Muscle layer of duodenum (tissue), 2 donors: ENCODE measurements around the gene NEAT1.
A peak's percentile ranks its signal among the peaks of the same experiment; 100 is the strongest.

Experiments
- H3K27ac ChIP-seq: one replicate; pipeline ENCODE4 v1.7.0; 2013; ENCODE audit warnings: mild to moderate bottlenecking, low read length
- H3K27me3 ChIP-seq: one replicate; pipeline ENCODE4 v1.7.0; 2013; ENCODE audit warnings: low read depth, mild to moderate bottlenecking, control low read depth, low read length
- H3K36me3 ChIP-seq, 2 donors: one replicate each; pipeline ENCODE4 v1.7.0; 2013; ENCODE audit warnings: low read length in 2 of 2, control low read depth in 1 of 2, mild to moderate bottlenecking in 1 of 2; ENCODE audit not compliant: insufficient read depth in 2 of 2, control insufficient read depth in 1 of 2
- H3K4me1 ChIP-seq, 2 donors: one replicate each; pipeline ENCODE4 v1.7.0; 2013; ENCODE audit warnings: low read length in 2 of 2, mild to moderate bottlenecking in 2 of 2, control low read depth in 1 of 2, moderate library complexity in 1 of 2; ENCODE audit not compliant: insufficient read depth in 2 of 2, control insufficient read depth in 1 of 2
- H3K4me3 ChIP-seq, 2 donors: one replicate each; pipeline ENCODE4 v1.7.0; 2013; ENCODE audit warnings: low read length in 2 of 2, low read depth in 1 of 2, mild to moderate bottlenecking in 1 of 2
- H3K9me3 ChIP-seq, 2 donors: one replicate each; pipeline ENCODE4 v1.7.0; 2013; ENCODE audit warnings: low read length in 2 of 2, control low read depth in 1 of 2, mild to moderate bottlenecking in 1 of 2; ENCODE audit not compliant: control insufficient read depth in 1 of 2
- donor health status: healthy.

The NEAT1 gene

GRCh38 chr11:65422633-65423515 lies at the start of gene NEAT1:
Gene NEAT1, plus strand, starts transcription at chr11:65422798.
- peak within 1 kb of the TSS; percentile 99 to 100 for H3K4me3 ChIP-seq
- H3K27me3 ChIP-seq = no peaks in the 10 kb centered on the region
- peak within 1 kb of the TSS; percentile 100 for H3K27ac ChIP-seq
- peaks cover 33 to 85% of the 10 kb centered on the region in 2 donors for H3K36me3 ChIP-seq
- no peaks in the 10 kb centered on the region for H3K9me3 ChIP-seq
- H3K4me1 ChIP-seq = peaks cover under 1 to 23% of the 10 kb centered on the region in 2 donors

GRCh38 chr11:65373839-65374580 lies 48.6 kb upstream of the NEAT1 start:
- Histone ChIP-seq H3K9me3 (no peaks in the 10 kb centered on the region), H3K27ac (no peak overlapping the region), H3K27me3 (no peaks in the 10 kb centered on the region), H3K36me3 (no peaks in the 10 kb centered on the region), H3K4me1 (no peaks in the 10 kb centered on the region), H3K4me3 (no peak overlapping the region)

- Histone ChIP-seq H3K9me3 (no peaks in the 10 kb centered on the region), H3K36me3 (no peaks in the 10 kb centered on the region), H3K27ac (no peak overlapping the region), H3K27me3 (no peaks in the 10 kb centered on the region), H3K4me1 (no peaks in the 10 kb centered on the region), H3K4me3 (no peak overlapping the region)
Observed at GRCh38 chr11:65375012-65375411, 47.6 kb upstream of the NEAT1 start.

- H3K4me1 ChIP-seq = peaks cover 0 to 5% of the 10 kb centered on the region in 2 donors
- H3K27me3 ChIP-seq = no peaks in the 10 kb centered on the region
- no peaks in the 10 kb centered on the region for H3K9me3 ChIP-seq
- H3K36me3 ChIP-seq = no peaks in the 10 kb centered on the region
- no peak overlapping the region for H3K4me3 ChIP-seq
- no peak overlapping the region for H3K27ac ChIP-seq
Observed at GRCh38 chr11:65376138-65376713, 46.4 kb upstream of the NEAT1 start.

- H3K4me1 ChIP-seq = peaks cover 0 to 5% of the 10 kb centered on the region in 2 donors
Observed at GRCh38 chr11:65377036-65377435, 45.6 kb upstream of the NEAT1 start.

GRCh38 chr11:65377777-65378176 lies 44.8 kb upstream of the NEAT1 start:
- Histone ChIP-seq H3K4me1 (peaks cover 2 to 5% of the 10 kb centered on the region in 2 donors), H3K27ac (no peak overlapping the region), H3K4me3 (no peak overlapping the region), H3K9me3 (no peaks in the 10 kb centered on the region), H3K36me3 (peaks cover 0 to 6% of the 10 kb centered on the region in 2 donors), H3K27me3 (no peaks in the 10 kb centered on the region)

More at GRCh38 chr11:65377036-65377435, 45.6 kb upstream of the NEAT1 start:
- Histone ChIP-seq H3K27ac (no peak overlapping the region), H3K27me3 (no peaks in the 10 kb centered on the region), H3K4me3 (no peak overlapping the region), H3K9me3 (no peaks in the 10 kb centered on the region), H3K36me3 (peaks cover 0 to 3% of the 10 kb centered on the region in 2 donors)

- peaks cover 0 to 7% of the 10 kb centered on the region in 2 donors for H3K36me3 ChIP-seq
- H3K9me3 ChIP-seq = no peaks in the 10 kb centered on the region
- H3K27ac ChIP-seq = no peak overlapping the region
- no peak overlapping the region for H3K4me3 ChIP-seq
- H3K4me1 ChIP-seq = peaks cover 7 to 11% of the 10 kb centered on the region in 2 donors
- no peaks in the 10 kb centered on the region for H3K27me3 ChIP-seq
Observed at GRCh38 chr11:65378208-65378927, 44.2 kb upstream of the NEAT1 start.

- Histone ChIP-seq H3K9me3 (no peaks in the 10 kb centered on the region), H3K36me3 (peaks cover 0 to 7% of the 10 kb centered on the region in 2 donors), H3K27ac (no peak overlapping the region), H3K4me3 (no peak overlapping the region), H3K27me3 (no peaks in the 10 kb centered on the region), H3K4me1 (peaks cover 11 to 12% of the 10 kb centered on the region in 2 donors)
Observed at GRCh38 chr11:65378928-65379638, 43.5 kb upstream of the NEAT1 start.

GRCh38 chr11:65379698-65380459 lies 42.7 kb upstream of the NEAT1 start:
- Histone ChIP-seq H3K4me3 (no peak overlapping the region), H3K4me1 (peaks cover 12 to 15% of the 10 kb centered on the region in 2 donors), H3K36me3 (peaks cover 0 to 7% of the 10 kb centered on the region in 2 donors), H3K9me3 (no peaks in the 10 kb centered on the region), H3K27me3 (no peaks in the 10 kb centered on the region), H3K27ac (no peak overlapping the region)
